GM10248 (cell line): ENCODE data around the gene SMIM35.

Source experiments
- CTCF ChIA-PET: fragments of 300-600 bp; sonication (Branson Sonifier 250); formaldehyde crosslinking; extraction: SDS; loops from one replicate; lab custom pipeline; 2021; ENCODE audit warnings: antibody characterized with exemption; lab: Yijun Ruan, JAX
- POLR2A ChIA-PET: fragments of 350-650 bp; sonication (Branson Sonifier 250); formaldehyde crosslinking; extraction: SDS; loops from one replicate; lab custom pipeline; 2020; ENCODE audit warnings: antibody characterized with exemption; lab: Yijun Ruan, JAX
- DNase-seq: peaks from one replicate; pipeline ENCODE4 v3.0.0; 2012; ENCODE audit errors: extremely low spot score
- TF ChIP-seq, protein P1 (sequence below): IDR thresholded peaks from 2 replicates; pipeline ENCODE4 v1.5.1; 2012; ENCODE audit warnings: mild to moderate bottlenecking, low read depth; ENCODE audit errors: extremely low read depth, missing control alignments, control extremely low read depth

The SMIM35 gene

DNA sequence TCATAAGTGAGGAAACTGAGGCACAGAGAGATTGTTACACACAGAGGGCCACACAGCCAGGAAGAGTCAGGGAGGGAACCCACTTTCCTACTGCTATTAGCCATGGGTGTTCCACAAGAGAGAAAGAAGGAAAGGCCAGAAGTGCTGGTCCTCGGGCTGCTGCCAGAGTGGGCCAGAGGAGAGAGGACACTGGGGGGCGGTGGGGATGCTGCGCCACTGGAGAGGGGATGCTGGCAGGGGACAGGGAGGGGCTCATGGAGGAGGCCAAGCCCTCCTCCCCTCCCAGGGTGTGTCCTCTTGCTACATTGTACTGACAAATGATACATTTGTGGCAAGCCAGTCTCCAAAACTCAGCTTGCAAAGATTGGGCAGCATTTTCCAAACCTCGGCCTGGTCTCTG is 90.7 kb downstream of the SMIM35 start:
- ChIA-PET POLR2A (interaction anchor here (0.5 to 6.2 kb wide), 2 partner anchors 8 to 12 kb away, joined by 3 to 38 read pairs; partner anchors contain the start of gene IL10RA), CTCF (interaction anchor here (1.1 to 6.9 kb wide), 7 partner anchors 9 to 179 kb away, joined by 3 to 27 read pairs (median 7); partner anchors contain the start of gene IL10RA)
- TF ChIP-seq, protein P1, sequence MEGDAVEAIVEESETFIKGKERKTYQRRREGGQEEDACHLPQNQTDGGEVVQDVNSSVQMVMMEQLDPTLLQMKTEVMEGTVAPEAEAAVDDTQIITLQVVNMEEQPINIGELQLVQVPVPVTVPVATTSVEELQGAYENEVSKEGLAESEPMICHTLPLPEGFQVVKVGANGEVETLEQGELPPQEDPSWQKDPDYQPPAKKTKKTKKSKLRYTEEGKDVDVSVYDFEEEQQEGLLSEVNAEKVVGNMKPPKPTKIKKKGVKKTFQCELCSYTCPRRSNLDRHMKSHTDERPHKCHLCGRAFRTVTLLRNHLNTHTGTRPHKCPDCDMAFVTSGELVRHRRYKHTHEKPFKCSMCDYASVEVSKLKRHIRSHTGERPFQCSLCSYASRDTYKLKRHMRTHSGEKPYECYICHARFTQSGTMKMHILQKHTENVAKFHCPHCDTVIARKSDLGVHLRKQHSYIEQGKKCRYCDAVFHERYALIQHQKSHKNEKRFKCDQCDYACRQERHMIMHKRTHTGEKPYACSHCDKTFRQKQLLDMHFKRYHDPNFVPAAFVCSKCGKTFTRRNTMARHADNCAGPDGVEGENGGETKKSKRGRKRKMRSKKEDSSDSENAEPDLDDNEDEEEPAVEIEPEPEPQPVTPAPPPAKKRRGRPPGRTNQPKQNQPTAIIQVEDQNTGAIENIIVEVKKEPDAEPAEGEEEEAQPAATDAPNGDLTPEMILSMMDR: no peak
- DNase-seq: no peak

DNA sequence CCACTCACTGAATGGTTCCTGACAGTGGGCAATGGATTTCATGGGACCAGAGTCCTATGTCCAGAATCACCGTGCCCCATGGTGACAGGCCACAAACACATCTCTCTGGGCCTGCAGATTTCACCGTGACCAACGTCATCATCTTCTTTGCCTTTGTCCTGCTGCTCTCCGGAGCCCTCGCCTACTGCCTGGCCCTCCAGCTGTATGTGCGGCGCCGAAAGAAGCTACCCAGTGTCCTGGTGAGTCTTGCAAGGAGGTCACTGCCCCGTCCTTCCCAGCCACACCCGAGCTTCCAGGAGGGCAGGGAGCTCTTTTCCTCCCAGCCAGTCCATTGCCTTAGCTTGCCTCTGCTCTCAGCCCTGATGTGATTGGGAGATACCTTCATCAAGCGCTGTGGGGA is 91.3 kb downstream of the SMIM35 start:
- no peak for DNase-seq
- ChIA-PET POLR2A (interaction anchor here (6.2 kb wide), 1 partner anchor 8 kb away, joined by 38 read pairs; the partner anchor contains the start of gene IL10RA), CTCF (interaction anchor here (1.2 to 6.9 kb wide), 7 partner anchors 8 to 178 kb away, joined by 3 to 27 read pairs (median 7); partner anchors contain the start of gene IL10RA)
- TF ChIP-seq, protein P1: no peak

DNA sequence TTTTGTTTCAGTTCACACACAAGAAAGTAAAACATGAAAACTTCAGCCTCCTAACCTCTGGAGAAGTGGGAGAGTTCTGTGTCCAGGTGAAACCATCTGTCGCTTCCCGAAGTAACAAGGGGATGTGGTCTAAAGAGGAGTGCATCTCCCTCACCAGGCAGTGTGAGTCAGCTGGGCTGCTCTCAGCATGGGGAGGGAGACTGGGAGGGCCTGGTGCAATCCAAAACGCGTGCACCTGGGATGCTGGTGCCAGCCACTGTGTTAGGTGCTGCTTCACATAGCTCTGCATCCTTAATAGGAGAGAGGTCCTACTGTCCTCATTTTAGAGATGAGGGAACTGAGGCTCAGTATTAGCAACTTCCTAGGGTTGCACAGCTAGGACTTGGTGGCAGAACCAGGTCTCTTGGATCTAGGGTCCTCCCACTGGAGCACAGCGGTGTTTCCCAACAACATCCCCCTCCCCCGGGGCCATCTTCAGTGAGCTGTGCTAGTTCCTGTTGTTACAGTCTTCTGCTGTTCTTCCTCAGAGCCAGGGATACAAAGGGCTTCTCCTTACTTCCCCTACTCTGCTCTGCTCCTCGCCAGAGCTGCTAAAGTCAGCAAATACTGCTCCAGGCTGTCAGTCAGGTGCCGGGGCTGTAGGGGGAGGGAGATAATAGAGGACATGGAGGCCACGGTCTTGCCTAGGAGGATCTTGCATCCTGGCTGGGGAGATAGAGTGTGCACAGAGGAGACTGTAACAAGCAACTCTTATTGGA is 92.6 kb downstream of the SMIM35 start:
- TF ChIP-seq, protein P1: no peak
- ChIA-PET POLR2A (no interaction called here), CTCF (interaction anchor here (0.8 to 6.9 kb wide), 5 partner anchors 9 to 151 kb away, joined by 3 to 27 read pairs (median 4); no protein-coding TSS in a partner anchor)
- DNase-seq: no peak

DNA sequence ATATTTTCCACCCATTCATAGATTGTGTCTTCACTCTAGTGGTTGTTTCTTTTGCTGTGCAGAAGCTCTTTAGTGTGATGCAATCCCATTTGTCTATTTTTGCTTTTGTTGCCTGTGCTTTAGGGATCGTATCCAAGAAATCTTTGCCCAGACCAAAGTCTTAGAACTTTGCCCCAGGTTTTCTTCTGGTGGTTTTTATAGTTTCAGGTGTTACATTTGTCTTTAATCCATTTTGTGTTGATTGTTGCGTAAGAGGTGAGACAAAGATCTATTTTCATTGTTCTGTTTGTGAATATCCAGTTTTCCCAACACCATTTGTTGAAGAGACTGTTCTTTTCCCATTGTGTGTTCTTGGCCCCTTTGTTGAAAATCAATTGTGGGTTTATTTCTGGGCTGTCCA is 94.1 kb downstream of the SMIM35 start:
- DNase-seq: no peak
- POLR2A ChIA-PET: no interaction called here
- TF ChIP-seq, protein P1: no peak
- CTCF ChIA-PET: interaction anchor here (6.9 kb wide), 1 partner anchor 61 kb away, joined by 27 read pairs; no protein-coding TSS in a partner anchor

DNA sequence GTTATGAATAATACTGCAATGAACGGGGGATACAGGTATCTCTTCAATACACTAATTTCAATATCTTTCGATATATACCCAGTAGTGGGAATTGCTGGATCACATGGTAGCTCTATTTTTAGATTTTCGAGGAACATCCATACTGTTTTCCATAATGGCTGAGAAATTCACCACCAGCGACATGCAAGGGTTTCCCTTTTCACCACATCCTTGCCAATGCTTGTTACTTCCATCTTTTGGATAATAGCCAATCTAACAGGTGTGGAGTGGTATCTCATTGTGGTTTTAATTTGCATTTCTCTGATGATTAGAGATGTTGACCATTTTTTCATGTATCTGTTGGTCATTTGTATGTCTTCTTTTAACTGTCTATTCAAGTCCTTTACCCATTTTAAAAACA is 94.6 kb downstream of the SMIM35 start:
- no peak for DNase-seq
- ChIA-PET CTCF (interaction anchor here (0.7 kb wide), 1 partner anchor 11 kb away, joined by 3 read pairs; no protein-coding TSS in a partner anchor), POLR2A (no interaction called here)
- TF ChIP-seq, protein P1: no peak

DNA sequence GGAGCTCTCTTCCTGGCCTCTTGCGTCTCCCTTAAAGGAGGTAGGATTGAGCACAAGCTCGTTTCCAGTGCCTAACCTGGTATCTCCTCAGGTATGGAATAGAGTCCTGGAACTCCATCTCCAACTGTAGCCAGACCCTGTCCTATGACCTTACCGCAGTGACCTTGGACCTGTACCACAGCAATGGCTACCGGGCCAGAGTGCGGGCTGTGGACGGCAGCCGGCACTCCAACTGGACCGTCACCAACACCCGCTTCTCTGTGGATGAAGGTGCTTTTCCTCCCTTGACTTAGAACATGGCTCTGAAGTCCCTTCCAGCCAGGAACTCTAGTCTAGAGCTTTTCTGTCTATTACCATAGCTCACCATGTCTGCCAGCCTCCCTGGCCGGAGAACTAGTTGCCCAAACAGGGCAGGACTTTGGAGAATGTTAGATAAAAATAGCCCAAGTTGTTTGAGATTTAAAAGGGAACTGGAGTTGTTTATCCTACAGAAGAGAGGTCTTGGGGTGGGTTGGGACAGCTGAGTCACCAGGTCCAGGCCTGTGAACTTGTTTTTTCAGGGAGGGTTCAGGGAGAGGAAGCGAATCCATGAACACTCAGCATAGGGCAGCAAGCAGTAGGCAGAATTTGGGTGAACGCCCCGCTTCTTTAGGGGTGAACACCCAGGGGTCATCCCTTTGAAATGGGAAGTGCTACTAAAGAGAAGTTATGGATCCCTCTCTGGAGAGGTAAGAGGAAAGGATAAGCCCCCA is 97.2 kb downstream of the SMIM35 start:
- ChIA-PET POLR2A (interaction anchor here (4.3 kb wide), 1 partner anchor 9 kb away, joined by 38 read pairs; no protein-coding TSS in a partner anchor), CTCF (interaction anchor here (0.8 to 2.6 kb wide), 6 partner anchors 8 to 182 kb away, joined by 3 to 12 read pairs (median 4); no protein-coding TSS in a partner anchor)
- no peak for DNase-seq
- TF ChIP-seq, protein P1: no peak
